ENCODE data around the gene PLA2G4A.
"Not testable (repeated sequence)": the region's sequence is repeated elsewhere in the genome, so short reads cannot be mapped to it uniquely, and the experiment has no call there.

The PLA2G4A gene

DNA sequence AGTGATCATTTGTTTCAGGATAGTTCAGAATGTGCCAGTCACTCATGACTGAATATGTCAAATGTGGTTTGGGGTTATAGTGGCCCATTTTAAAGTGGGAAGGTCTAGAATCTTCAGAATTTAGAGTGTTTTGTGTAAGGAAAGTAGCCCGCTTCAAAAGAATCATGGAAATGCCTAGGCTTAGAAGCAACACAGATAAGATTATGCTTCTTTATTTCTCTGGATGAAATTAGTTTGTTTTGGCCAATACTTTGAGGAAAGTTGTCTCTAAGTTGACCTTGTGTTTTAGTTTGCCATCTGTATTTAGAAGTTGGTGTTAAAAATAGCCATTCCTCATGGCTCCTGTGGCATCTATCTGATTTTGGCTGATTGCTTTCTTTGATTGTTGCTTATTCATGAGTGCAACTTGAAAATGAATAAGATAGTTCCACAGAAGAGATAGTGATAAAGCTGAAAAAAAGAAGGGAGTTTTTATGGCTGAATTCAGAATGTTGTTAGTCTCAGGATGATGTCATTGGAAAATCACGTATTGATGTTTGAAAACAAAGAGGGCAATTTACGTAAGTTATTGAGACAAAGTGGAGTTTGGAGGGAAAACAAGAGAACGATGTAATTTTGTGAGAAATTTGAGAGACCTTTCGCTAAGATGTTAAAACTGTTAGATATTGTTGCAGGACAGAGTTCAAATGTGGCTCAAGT lies 71.9 kb downstream of the PLA2G4A start:
- no peak overlapping the region for H3K4me3 ChIP-seq
- no peak overlapping the region for H3K27ac ChIP-seq
- TF ChIP-seq EZH2 (IDR thresholded peaks at IDR 0.05): no peak
- TF ChIP-seq FOXP2 (optimal IDR thresholded peaks at IDR 0.05; ENCODE audit: control extremely low read depth, extremely low read length, insufficient read depth): no peak
- TF ChIP-seq POLR2AphosphoS5 (IDR thresholded peaks at IDR 0.05; ENCODE audit: borderline replicate concordance, low read depth, low read length): no peak
- no peaks in the 10 kb centered on the region for H3K36me3 ChIP-seq (ENCODE audit: insufficient read depth, low read length)
- H3K9ac ChIP-seq (ENCODE audit: insufficient read length): no peak overlapping the region
- H3K9me3 ChIP-seq (ENCODE audit: low read depth, low read length): no peaks in the 10 kb centered on the region
- DNase-seq (ENCODE audit: low read depth, low spot score): no peak

GRCh38 chr1:186901631-186902030 lies 72.9 kb downstream of the PLA2G4A start:
- Histone ChIP-seq H3K9ac (ENCODE audit: insufficient read length) (no peak overlapping the region), H3K36me3 (ENCODE audit: insufficient read depth, low read length) (no peaks in the 10 kb centered on the region), H3K27ac (no peak overlapping the region), H3K4me3 (no peak overlapping the region), H3K9me3 (ENCODE audit: low read depth, low read length) (no peaks in the 10 kb centered on the region)
- no peak for DNase-seq (ENCODE audit: low read depth, low spot score)
- TF ChIP-seq FOXP2 (optimal IDR thresholded peaks at IDR 0.05; ENCODE audit: control extremely low read depth, extremely low read length, insufficient read depth) (no peak), POLR2AphosphoS5 (IDR thresholded peaks at IDR 0.05; ENCODE audit: borderline replicate concordance, low read depth, low read length) (no peak), EZH2 (IDR thresholded peaks at IDR 0.05) (no peak)

GRCh38 chr1:186903374-186904136 lies 74.8 kb downstream of the PLA2G4A start:
- no peak overlapping the region for H3K4me3 ChIP-seq
- no peaks in the 10 kb centered on the region for H3K36me3 ChIP-seq (ENCODE audit: insufficient read depth, low read length)
- no peaks in the 10 kb centered on the region for H3K9me3 ChIP-seq (ENCODE audit: low read depth, low read length)
- no peak overlapping the region for H3K27ac ChIP-seq
- H3K9ac ChIP-seq (ENCODE audit: insufficient read length): no peak overlapping the region
- no peak for TF ChIP-seq FOXP2 (optimal IDR thresholded peaks at IDR 0.05; ENCODE audit: control extremely low read depth, extremely low read length, insufficient read depth)
- DNase-seq (ENCODE audit: low read depth, low spot score): no peak

- Histone ChIP-seq H3K36me3 (ENCODE audit: insufficient read depth, low read length) (no peaks in the 10 kb centered on the region), H3K4me3 (no peak overlapping the region), H3K9me3 (ENCODE audit: low read depth, low read length) (no peaks in the 10 kb centered on the region), H3K9ac (ENCODE audit: insufficient read length) (no peak overlapping the region), H3K27ac (no peak overlapping the region)
- no peak for DNase-seq (ENCODE audit: low read depth, low spot score)
- TF ChIP-seq EZH2 (IDR thresholded peaks at IDR 0.05) (no peak), POLR2AphosphoS5 (IDR thresholded peaks at IDR 0.05; ENCODE audit: borderline replicate concordance, low read depth, low read length) (no peak), FOXP2 (optimal IDR thresholded peaks at IDR 0.05; ENCODE audit: control extremely low read depth, extremely low read length, insufficient read depth) (no peak)
These were observed 75.6 kb downstream of the PLA2G4A start for GRCh38 chr1:186904361-186904760.

- H3K4me3 ChIP-seq: no peak overlapping the region
- no peaks in the 10 kb centered on the region for H3K9me3 ChIP-seq (ENCODE audit: low read depth, low read length)
- no peak overlapping the region for H3K9ac ChIP-seq (ENCODE audit: insufficient read length)
- H3K36me3 ChIP-seq (ENCODE audit: insufficient read depth, low read length): no peaks in the 10 kb centered on the region
- H3K27ac ChIP-seq: no peak overlapping the region
- no peak for TF ChIP-seq POLR2AphosphoS5 (IDR thresholded peaks at IDR 0.05; ENCODE audit: borderline replicate concordance, low read depth, low read length)
- TF ChIP-seq EZH2 (IDR thresholded peaks at IDR 0.05): no peak
- no peak for TF ChIP-seq FOXP2 (optimal IDR thresholded peaks at IDR 0.05; ENCODE audit: control extremely low read depth, extremely low read length, insufficient read depth)
- DNase-seq (ENCODE audit: low read depth, low spot score): no peak
These were observed 76.8 kb downstream of the PLA2G4A start for GRCh38 chr1:186905561-186905960.

GRCh38 chr1:186915555-186915954 lies 86.8 kb downstream of the PLA2G4A start:
- TF ChIP-seq EZH2 (IDR thresholded peaks at IDR 0.05) (no peak), FOXP2 (optimal IDR thresholded peaks at IDR 0.05; ENCODE audit: control extremely low read depth, extremely low read length, insufficient read depth) (no peak), POLR2AphosphoS5 (IDR thresholded peaks at IDR 0.05; ENCODE audit: borderline replicate concordance, low read depth, low read length) (no peak)
- no peak overlapping the region for H3K9ac ChIP-seq (ENCODE audit: insufficient read length)
- H3K4me3 ChIP-seq: no peak overlapping the region
- no peaks in the 10 kb centered on the region for H3K36me3 ChIP-seq (ENCODE audit: insufficient read depth, low read length)
- no peak for DNase-seq (ENCODE audit: low read depth, low spot score)
- H3K9me3 ChIP-seq (ENCODE audit: low read depth, low read length): no peaks in the 10 kb centered on the region
- no peak overlapping the region for H3K27ac ChIP-seq

GRCh38 chr1:186917106-186917786 lies 88.5 kb downstream of the PLA2G4A start:
- not testable (repeated sequence) for H3K9me3 ChIP-seq (ENCODE audit: low read depth, low read length); DNase-seq (ENCODE audit: low read depth, low spot score)

DNA sequence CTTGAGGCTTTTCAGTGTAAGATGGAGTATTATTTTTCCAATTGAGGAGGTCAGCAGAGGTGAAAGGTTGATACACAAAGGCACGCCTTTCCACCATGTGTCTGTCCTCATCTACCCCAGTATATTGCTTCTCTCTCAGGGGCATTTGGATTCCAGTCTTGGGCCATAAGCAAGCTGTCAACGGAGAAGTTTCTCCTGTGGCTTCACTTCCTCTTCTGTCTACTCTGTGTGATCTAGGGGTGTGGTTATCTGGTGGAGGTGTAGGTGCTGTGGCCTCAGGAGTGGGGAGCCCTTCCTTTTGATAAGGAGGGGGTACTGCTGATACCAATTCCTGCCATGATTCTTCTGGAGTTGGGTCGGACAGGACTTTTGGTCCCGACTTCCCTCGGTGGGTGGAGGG lies 92.6 kb downstream of the PLA2G4A start:
- H3K9me3 ChIP-seq (ENCODE audit: low read depth, low read length); H3K9ac ChIP-seq (ENCODE audit: insufficient read length); DNase-seq (ENCODE audit: low read depth, low spot score); H3K4me3 ChIP-seq; H3K27ac ChIP-seq; H3K36me3 ChIP-seq (ENCODE audit: insufficient read depth, low read length): not testable (repeated sequence)

More at GRCh38 chr1:186917106-186917786, 88.5 kb downstream of the PLA2G4A start:
- not testable (repeated sequence) for H3K4me3 ChIP-seq; H3K36me3 ChIP-seq (ENCODE audit: insufficient read depth, low read length); H3K9ac ChIP-seq (ENCODE audit: insufficient read length); H3K27ac ChIP-seq

DNA sequence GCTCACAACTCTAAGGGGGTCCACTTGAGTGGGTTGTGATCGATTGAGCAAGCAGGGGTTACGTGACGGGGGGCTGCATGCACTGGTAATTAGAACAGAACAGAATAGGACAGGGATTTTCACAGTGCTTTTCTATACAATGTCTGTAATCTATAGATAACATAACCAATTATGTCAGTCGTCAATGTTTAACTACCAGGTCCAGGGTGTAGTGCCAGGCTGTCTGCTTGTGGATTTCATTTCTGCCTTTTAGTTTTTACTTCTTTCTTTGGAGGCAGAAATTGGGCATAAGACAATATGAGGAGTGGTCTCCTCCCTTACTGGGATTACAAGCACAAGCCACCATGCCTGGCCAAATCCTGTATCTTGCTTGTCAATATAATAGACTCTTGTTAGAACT lies 94.1 kb downstream of the PLA2G4A start:
- not testable (repeated sequence) for H3K36me3 ChIP-seq (ENCODE audit: insufficient read depth, low read length); DNase-seq (ENCODE audit: low read depth, low spot score); H3K4me3 ChIP-seq; H3K9me3 ChIP-seq (ENCODE audit: low read depth, low read length); H3K27ac ChIP-seq; H3K9ac ChIP-seq (ENCODE audit: insufficient read length)

All from SK-N-MC (cell line).